Esophagus (tissue), 2 donors: ENCODE results near the gene MYH15. TPM values are rescaled to one million over a fixed set of nuclear protein-coding genes. Genes with fewer than 3 reads are reported as not detected.

Source experiments
- H3K27ac ChIP-seq, 2 donors: one replicate each; pipeline ENCODE4 v1.5.1; 2013; ENCODE audit warnings: low read depth in 2 of 2, mild to moderate bottlenecking in 2 of 2, inconsistent platforms in 1 of 2, low read length in 1 of 2, moderate library complexity in 1 of 2
- H3K27me3 ChIP-seq, 2 donors: one replicate each; pipeline ENCODE4 v1.6.1; 2013; ENCODE audit warnings: low read length in 2 of 2, control low read depth in 1 of 2, mild to moderate bottlenecking in 1 of 2; ENCODE audit not compliant: insufficient read depth in 2 of 2, control insufficient read depth in 1 of 2
- H3K36me3 ChIP-seq, 2 donors: one replicate each; pipeline ENCODE4 v1.6.1; 2013; ENCODE audit warnings: low read length in 1 of 2; ENCODE audit not compliant: control insufficient read depth in 2 of 2, insufficient read depth in 2 of 2
- H3K4me1 ChIP-seq, 2 donors: one replicate each; pipeline ENCODE4 v1.6.1; 2013; ENCODE audit warnings: low read length in 1 of 2; ENCODE audit not compliant: control insufficient read depth in 2 of 2, insufficient read depth in 2 of 2
- H3K4me3 ChIP-seq, 2 donors: one replicate each; pipeline ENCODE4 v1.5.1; 2013; ENCODE audit warnings: low read length in 2 of 2, mild to moderate bottlenecking in 2 of 2, low read depth in 1 of 2, moderate library complexity in 1 of 2
- H3K9me3 ChIP-seq, 2 donors: one replicate each; pipeline ENCODE4 v1.6.1; 2013; ENCODE audit warnings: mild to moderate bottlenecking in 2 of 2, low read depth in 1 of 2, low read length in 1 of 2, moderate library complexity in 1 of 2; ENCODE audit not compliant: control insufficient read depth in 2 of 2, insufficient read depth in 1 of 2
- WGBS, 2 donors: extraction: QIAGEN DNeasy Blood & Tissue Kit; methylation state at CpG; one replicate each; pipeline ENCODE4 v1.1.7; 2013; 5-methylcytosine and 5-hydroxymethylcytosine counted together
- polyA plus RNA-seq, 2 donors: library from polyadenylated mRNA; stranded (reverse); fragments of 200-250 nt; gene quantifications; one replicate each; pipeline ENCODE4 v1.2.3, GENCODE V29; 2013
- donor health status: healthy with polysubstance abuse.
- donor health status: Bipolar disorder and iron deficiency.

The MYH15 gene
- polyA plus RNA-seq, 2 donors: 0.01 to 0.02 TPM

GRCh38 chr3:108538083-108538482 is 27.7 kb upstream of the MYH15 start:
- no peaks in the 10 kb centered on the region for H3K4me1 ChIP-seq
- H3K27me3 ChIP-seq: no peaks in the 10 kb centered on the region
- H3K36me3 ChIP-seq: no peaks in the 10 kb centered on the region
- no peaks in the 10 kb centered on the region for H3K9me3 ChIP-seq
- no peak overlapping the region for H3K4me3 ChIP-seq
- 64 to 71% methylated on average over 4 of the region's 4 CpGs for WGBS, 2 donors
- H3K27ac ChIP-seq: no peak overlapping the region

GRCh38 chr3:108528459-108529252 is 18.3 kb upstream of the MYH15 start:
- no peak overlapping the region for H3K4me3 ChIP-seq
- no peak overlapping the region for H3K27ac ChIP-seq
- no peaks in the 10 kb centered on the region for H3K9me3 ChIP-seq
- H3K27me3 ChIP-seq: no peaks in the 10 kb centered on the region
- no peaks in the 10 kb centered on the region for H3K36me3 ChIP-seq
- WGBS, 2 donors: 53 to 63% methylated on average over 3 of the region's 3 CpGs
- no peaks in the 10 kb centered on the region for H3K4me1 ChIP-seq

- Histone ChIP-seq H3K9me3 (no peaks in the 10 kb centered on the region), H3K36me3 (no peaks in the 10 kb centered on the region), H3K27ac (no peak overlapping the region), H3K27me3 (no peaks in the 10 kb centered on the region), H3K4me3 (no peak overlapping the region), H3K4me1 (no peaks in the 10 kb centered on the region)
- 84 to 89% methylated on average over 2 of the region's 2 CpGs for WGBS, 2 donors
These were observed 17.4 kb upstream of the MYH15 start for GRCh38 chr3:108527817-108528216.

GRCh38 chr3:108527109-108527508 is 16.7 kb upstream of the MYH15 start:
- Histone ChIP-seq H3K27ac (no peak overlapping the region), H3K4me1 (no peaks in the 10 kb centered on the region), H3K36me3 (no peaks in the 10 kb centered on the region), H3K9me3 (no peaks in the 10 kb centered on the region), H3K4me3 (no peak overlapping the region), H3K27me3 (no peaks in the 10 kb centered on the region)

- Histone ChIP-seq H3K36me3 (no peaks in the 10 kb centered on the region), H3K27ac (no peak overlapping the region), H3K4me3 (no peak overlapping the region), H3K27me3 (no peaks in the 10 kb centered on the region), H3K9me3 (no peaks in the 10 kb centered on the region), H3K4me1 (no peaks in the 10 kb centered on the region)
- WGBS, 2 donors: 87 to 90% methylated on average over 2 of the region's 2 CpGs
These were observed 15.6 kb upstream of the MYH15 start for GRCh38 chr3:108525971-108526370.

- H3K9me3 ChIP-seq: no peaks in the 10 kb centered on the region
These were observed 14.9 kb upstream of the MYH15 start for GRCh38 chr3:108525256-108525655.

GRCh38 chr3:108524537-108524936 is 14.1 kb upstream of the MYH15 start:
- 7 to 30% methylated on average over 2 of the region's 2 CpGs for WGBS, 2 donors

More at GRCh38 chr3:108525256-108525655, 14.9 kb upstream of the MYH15 start:
- H3K4me3 ChIP-seq: no peak overlapping the region
- WGBS, 2 donors: 64 to 73% methylated on average over 2 of the region's 2 CpGs
- no peak overlapping the region for H3K27ac ChIP-seq
- no peaks in the 10 kb centered on the region for H3K36me3 ChIP-seq
- no peaks in the 10 kb centered on the region for H3K4me1 ChIP-seq
- no peaks in the 10 kb centered on the region for H3K27me3 ChIP-seq

GRCh38 chr3:108518895-108519294 is 8.5 kb upstream of the MYH15 start:
- WGBS, 2 donors: 39 to 55% methylated on average over 1 of the region's 1 CpG
- Histone ChIP-seq H3K27ac (no peak overlapping the region), H3K27me3 (no peaks in the 10 kb centered on the region), H3K4me3 (no peak overlapping the region), H3K36me3 (no peaks in the 10 kb centered on the region), H3K4me1 (no peaks in the 10 kb centered on the region), H3K9me3 (no peaks in the 10 kb centered on the region)

More at GRCh38 chr3:108524537-108524936, 14.1 kb upstream of the MYH15 start:
- Histone ChIP-seq H3K9me3 (no peaks in the 10 kb centered on the region), H3K27me3 (no peaks in the 10 kb centered on the region), H3K36me3 (no peaks in the 10 kb centered on the region), H3K27ac (no peak overlapping the region), H3K4me3 (no peak overlapping the region), H3K4me1 (no peaks in the 10 kb centered on the region)

GRCh38 chr3:108516881-108517280 is 6.5 kb upstream of the MYH15 start:
- no peak overlapping the region for H3K27ac ChIP-seq
- 90 to 91% methylated on average over 2 of the region's 2 CpGs for WGBS, 2 donors
- H3K36me3 ChIP-seq: no peaks in the 10 kb centered on the region
- H3K9me3 ChIP-seq: no peaks in the 10 kb centered on the region
- H3K4me1 ChIP-seq: no peaks in the 10 kb centered on the region
- H3K4me3 ChIP-seq: no peak overlapping the region
- no peaks in the 10 kb centered on the region for H3K27me3 ChIP-seq

GRCh38 chr3:108513961-108514360 is 3.6 kb upstream of the MYH15 start:
- H3K27ac ChIP-seq: no peak overlapping the region
- WGBS, 2 donors: 56 to 59% methylated on average over 3 of the region's 3 CpGs
- no peaks in the 10 kb centered on the region for H3K27me3 ChIP-seq
- no peak overlapping the region for H3K4me3 ChIP-seq
- H3K9me3 ChIP-seq: no peaks in the 10 kb centered on the region
- no peaks in the 10 kb centered on the region for H3K36me3 ChIP-seq
- H3K4me1 ChIP-seq: no peaks in the 10 kb centered on the region
